NCI-H1694 (cell line): ENCODE results near the gene CIAO2A.

Source experiments
- DNase-seq: peaks from one replicate; lab custom pipeline; 2025; lab: John Stamatoyannopoulos, UW

The CIAO2A gene

DNA sequence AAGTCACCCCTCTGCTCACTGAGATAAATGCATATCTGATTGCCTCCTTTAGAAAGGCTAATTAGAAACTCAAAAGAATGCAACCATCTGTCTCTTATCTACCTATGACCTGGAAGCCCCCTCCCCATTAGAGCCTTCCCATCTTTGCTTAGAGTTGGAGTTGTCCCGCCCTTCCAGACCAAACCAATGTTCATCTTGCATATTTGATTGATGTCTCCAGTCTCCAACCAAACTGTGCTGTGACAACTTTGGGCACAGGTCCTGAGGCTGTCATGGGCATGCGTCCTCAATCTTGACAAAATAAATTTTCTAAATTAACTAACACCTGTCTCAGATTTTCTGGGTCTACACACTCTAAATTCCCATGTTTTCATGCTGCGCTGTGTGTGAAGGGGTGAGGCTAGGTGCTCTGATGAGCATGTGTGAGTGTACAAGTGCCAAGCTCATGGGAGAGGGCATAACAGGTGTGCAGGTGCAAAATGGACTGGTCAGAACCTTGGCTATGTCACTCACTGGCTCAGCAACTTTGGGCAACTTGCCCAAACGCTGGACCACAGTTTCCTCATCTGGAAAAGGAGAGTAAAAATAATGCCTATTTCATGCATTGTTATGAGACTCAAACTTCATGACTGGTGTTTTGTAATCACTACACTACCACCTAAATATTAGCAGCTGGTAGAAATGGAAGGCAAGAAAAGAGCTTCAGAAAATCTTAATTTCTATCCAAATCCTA, 54.6 kb downstream of the CIAO2A start:
- DNase-seq = no peak

DNA sequence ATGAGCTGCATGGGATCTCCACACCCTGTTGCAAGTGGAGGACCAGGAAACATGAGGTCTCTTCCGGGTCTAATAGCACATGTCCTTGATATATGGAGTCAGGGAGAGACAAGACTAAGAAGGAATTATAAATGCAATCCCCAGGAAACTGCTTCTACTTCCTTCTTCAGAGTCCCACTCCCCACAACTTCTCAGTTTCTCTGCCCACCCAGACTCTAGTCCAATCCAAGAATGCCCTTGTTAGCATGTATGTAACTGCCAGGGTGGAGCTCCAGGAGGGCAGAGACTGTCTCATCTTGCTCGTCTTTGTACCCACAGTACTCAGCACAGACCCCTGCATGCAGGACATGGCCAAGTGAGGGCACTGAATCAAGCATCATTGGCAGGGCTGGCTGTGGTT, 55.7 kb downstream of the CIAO2A start:
- no peak for DNase-seq

DNA sequence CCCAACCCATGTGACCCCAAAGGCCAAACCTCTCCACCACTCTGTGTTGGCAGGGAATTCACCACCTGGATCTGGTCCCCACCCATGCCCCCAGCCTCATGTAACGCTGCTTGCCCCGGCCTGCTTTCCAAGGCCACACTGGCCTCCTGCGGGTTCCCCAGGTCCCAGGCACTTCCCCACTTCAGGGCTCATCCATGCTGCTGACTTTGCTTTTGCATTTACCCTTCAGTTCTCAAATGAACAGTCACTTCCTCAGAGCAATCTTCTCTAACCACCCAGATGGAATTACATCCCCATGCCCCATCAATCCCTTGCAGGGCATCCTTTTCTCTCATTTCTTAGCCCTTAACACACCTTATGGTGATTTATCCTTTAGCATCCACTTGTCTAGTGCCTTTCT, 56.5 kb downstream of the CIAO2A start:
- DNase-seq = no peak

DNA sequence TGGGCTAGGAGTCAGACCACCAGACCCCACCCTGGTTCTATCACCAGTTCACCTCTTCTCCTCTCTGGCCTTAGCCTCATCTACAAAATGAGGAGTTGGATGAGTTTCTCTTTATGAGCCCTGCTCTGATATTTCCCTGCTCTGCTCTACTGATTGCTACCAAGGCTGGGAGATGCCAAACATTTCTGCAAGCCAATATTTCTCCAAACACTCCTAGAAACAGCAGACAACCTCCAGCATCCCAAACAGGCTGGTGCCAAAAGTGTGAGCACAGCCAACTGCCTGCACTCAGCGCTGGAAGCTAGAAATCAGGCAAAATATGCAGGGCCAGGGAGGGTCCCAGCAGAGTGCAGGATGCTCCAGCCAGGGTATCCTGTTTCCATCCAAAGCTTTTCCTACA, 58.1 kb downstream of the CIAO2A start:
- no peak for DNase-seq

DNA sequence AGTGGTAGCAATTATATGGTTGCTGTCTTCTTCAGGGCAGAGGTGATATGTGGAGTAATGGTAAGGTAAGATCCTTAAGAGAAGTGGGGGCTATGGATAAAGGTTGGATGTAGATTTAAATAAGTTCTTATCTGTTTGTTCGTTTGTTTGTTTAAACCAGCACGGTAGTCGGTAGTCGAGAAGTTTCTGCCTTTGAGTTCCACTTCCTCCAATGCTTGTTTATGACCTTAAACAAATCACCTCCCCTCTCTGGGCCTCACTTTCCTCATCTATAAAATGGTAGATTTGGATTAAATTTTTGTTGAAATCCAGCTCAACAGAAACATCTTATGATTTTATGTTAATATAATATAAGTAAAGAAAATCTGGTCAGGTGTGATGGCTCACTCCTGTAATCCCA, 59.1 kb downstream of the CIAO2A start:
- DNase-seq = no peak

DNA sequence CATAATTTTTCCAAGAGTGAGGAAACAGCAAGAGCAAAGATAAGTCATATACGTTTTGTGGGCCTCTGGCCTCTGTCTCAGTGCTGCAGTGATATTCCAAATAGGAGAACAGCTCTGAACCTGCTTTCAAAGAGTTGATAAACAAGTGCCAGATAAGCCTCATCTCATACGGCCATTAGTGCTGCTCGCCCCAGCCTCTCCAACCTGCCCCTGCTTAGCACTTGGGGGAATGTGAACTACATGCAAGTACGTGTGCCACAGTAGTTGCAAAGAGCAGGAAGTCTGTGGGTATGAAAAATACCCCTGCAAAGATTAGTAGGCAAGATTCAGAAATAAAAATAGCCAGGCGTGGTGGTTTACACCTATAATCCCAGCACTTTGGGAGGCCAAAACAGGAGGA, 61.3 kb downstream of the CIAO2A start:
- no peak for DNase-seq

DNA sequence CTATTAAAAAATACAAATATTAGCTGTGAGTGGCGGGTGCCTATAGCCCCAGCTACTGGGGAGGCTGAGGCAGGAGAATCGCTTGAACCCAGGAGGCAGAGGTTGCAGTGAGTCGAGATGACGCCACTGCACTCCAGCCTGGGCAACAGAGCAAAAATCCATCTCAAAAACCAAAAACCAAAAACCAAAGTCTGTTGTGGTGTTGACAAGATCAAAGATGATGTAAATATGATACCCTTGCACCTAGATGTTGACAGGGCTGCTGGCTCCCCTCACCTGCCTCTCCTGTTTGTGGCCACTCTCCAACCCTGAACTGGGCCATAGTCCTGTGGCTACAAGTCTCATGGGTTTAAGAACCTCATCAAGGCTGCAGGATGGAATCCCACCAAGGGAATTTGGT, 63.5 kb downstream of the CIAO2A start:
- DNase-seq = no peak

DNA sequence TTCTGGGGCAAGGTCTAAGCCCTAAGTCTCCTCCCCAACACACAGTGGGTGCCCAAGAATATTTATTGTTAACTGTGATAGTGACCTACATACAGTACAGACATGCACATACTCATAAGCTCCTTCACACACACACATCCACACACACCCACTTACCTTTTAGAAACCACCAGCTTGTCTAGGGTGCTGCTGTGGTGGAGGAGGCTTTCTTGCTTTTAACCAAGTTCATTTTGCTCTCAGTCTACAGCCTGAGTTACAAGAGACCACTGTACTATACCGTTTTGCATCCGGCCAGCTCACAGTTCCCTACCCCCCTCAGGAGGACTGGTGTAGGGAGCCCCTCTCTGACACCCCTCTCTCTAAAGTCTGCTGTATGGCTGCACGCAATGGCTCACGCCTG, 64.0 kb downstream of the CIAO2A start:
- no peak for DNase-seq

DNA sequence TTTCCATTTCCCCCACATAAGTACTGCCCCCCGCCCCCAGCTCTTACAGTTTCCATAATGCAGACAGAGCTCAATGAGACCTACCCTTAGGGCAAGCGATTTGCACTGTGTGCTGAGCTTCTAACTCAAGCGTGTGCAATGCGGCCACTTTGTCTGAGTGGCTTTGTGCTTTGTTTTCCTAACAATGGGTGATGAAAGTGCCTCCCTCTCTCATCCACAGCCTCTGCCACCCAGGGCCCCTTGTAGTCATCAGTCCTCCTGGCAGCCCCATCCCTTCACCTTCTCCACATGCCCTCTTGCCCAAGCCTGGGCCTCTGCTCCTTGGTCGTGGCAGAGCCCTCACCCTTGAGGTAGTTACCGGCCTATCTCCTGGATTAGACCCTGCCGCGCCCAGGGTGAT, 64.5 kb downstream of the CIAO2A start:
- no peak for DNase-seq

DNA sequence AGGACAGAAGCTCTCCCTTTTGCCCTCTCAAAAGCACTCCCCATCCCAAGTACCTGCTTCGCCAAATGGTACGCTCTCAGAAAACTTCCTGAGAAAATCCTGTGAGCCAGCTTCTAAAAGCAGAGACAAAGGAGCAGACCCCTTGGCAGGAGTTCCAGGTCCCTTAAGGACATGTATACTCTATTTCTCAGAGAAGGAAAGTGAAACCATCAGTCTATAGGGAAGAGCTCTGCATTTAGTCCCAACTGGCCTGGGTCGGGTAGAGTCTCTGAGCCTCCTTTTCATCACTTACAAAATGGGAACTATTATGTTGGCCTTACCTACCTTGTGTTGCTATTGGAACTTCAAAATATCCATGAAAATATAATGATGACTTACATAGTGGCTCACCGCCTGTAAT, 67.0 kb downstream of the CIAO2A start:
- no peak for DNase-seq

DNA sequence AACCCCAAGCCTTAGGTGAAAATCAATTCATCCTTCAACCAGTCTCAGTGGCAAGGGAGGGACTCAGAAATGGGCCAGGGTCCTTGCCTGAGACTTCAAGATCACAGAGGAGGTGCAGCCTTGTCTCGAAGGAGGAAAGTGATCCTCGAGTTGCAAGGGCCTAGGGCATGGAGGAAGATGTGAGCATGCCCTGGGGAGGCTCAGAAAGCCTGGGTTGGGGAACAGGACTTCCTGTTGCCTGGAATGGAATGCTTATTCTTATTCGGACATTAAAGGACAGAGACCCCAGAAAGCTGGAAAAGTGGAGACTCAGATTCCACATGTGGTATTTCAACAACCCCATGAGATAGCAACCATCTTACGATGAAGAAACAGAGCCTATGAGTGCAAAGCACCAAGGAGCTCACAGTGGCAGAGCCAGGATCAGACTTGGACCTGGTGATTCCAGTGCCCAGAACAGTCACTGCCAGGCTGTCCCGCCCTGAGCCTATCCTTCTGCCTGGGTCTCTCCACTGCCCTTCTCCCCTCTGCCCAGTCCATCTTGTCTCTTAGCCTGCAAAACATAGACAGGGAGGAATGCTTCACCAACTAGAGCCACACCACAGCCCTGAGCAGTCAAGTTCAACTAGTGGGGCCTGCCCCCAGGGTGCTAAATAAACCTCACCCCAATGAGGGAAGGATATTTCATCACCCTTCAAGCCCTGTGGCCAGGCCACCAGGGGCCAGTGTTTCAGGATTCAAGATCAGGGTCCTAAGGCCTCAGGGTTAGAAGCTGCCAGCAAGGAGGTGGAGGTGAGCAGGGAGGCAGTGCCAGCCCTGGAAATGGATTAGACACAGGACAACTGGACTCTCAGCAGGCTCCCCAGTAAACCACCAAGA, 69.2 kb downstream of the CIAO2A start:
- DNase-seq = no peak

DNA sequence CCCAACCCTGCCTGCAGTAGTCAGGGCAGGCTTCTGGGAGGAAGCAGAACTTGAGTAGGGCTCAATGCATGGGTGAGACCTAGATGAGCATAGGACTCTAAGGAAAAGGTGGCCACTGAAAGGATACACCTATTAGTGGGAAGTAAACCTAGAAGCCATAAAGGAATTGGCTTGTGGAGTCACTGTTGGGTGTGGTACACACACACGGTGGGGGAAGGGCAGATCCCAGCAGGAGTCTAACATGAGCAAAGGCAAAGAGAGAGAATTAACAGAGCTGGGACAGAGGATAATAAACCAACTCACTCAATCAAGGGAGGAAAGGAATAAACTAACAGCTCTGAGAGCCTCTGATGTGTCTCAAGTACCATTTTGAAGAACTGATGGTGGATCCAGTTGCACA, 70.4 kb downstream of the CIAO2A start:
- DNase-seq = no peak

DNA sequence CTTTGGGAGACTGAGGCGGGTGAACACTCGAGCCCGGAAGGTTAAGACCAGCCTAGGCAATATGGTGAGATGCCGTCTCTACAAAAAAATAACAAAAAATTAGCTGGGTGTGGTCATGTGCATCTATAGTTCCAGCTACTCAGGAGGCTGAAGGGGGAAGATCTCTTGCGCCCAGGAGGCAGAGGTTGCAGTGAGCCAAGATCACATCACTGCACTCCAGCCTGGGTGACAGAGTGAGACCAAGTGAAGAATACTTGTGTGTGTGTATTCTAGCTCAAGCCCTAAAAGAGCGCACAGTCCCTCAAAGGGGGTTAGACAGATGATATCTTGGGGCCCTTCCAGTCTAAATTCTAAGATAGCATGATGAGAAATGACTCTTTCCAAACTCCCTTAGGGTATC, 71.1 kb downstream of the CIAO2A start:
- DNase-seq = no peak
